Upper lobe of left lung (tissue), 4 donors: Measurements from ENCODE around the gene AKAP6.

ENCODE experiments used
- CTCF ChIP-seq, 6 experiments: fragments of 450-650 bp in 4 of 6; fragments of 200-600 bp in 2 of 6; sonication (generic) in 2 of 6; IDR thresholded peaks; one replicate each; pipeline ENCODE4 v1.5.1; 2016 to 2019; ENCODE audit warnings: antibody characterized with exemption in 6 of 6
- POLR2A ChIP-seq, 4 donors: fragments of 450-650 bp; IDR thresholded peaks; one replicate each; pipeline ENCODE4 v1.5.1; 2016 to 2017; ENCODE audit warnings: antibody characterized with exemption in 4 of 4, mild to moderate bottlenecking in 2 of 4

- TF ChIP-seq CTCF (IDR thresholded peaks at IDR 0.05) = no peak
- TF ChIP-seq POLR2A (IDR thresholded peaks at IDR 0.05) = no peak
These were observed 196.5 kb downstream of the AKAP6 start for GRCh38 chr14:32525591-32525990.
